ENCODE results near the gene PRKG1.

- TF ChIP-seq, protein P1, sequence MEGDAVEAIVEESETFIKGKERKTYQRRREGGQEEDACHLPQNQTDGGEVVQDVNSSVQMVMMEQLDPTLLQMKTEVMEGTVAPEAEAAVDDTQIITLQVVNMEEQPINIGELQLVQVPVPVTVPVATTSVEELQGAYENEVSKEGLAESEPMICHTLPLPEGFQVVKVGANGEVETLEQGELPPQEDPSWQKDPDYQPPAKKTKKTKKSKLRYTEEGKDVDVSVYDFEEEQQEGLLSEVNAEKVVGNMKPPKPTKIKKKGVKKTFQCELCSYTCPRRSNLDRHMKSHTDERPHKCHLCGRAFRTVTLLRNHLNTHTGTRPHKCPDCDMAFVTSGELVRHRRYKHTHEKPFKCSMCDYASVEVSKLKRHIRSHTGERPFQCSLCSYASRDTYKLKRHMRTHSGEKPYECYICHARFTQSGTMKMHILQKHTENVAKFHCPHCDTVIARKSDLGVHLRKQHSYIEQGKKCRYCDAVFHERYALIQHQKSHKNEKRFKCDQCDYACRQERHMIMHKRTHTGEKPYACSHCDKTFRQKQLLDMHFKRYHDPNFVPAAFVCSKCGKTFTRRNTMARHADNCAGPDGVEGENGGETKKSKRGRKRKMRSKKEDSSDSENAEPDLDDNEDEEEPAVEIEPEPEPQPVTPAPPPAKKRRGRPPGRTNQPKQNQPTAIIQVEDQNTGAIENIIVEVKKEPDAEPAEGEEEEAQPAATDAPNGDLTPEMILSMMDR (optimal IDR thresholded peaks at IDR 0.05 in 1 of 3, IDR thresholded peaks at IDR 0.05 in 1 of 3, conservative IDR thresholded peaks at IDR 0.05 in 1 of 3; ENCODE audit: extremely low read depth in 1 of 3, insufficient read depth in 2 of 3, low read length in 3 of 3) = no peak
- no peak for TF ChIP-seq EZH2 (IDR thresholded peaks at IDR 0.05; ENCODE audit: low read length)
Observed at GRCh38 chr10:52043811-52044210, 969.5 kb downstream of the PRKG1 start.

Data from keratinocyte (primary cell).